ENCODE results near the gene MIEF1. TPM values are rescaled to one million over a fixed set of nuclear protein-coding genes. Genes with fewer than 3 reads are reported as not detected.

MIEF1 gene
- total and polyA plus RNA-seq, 2 experiments from 2014 or later: 13.2 to 40.1 TPM

DNA sequence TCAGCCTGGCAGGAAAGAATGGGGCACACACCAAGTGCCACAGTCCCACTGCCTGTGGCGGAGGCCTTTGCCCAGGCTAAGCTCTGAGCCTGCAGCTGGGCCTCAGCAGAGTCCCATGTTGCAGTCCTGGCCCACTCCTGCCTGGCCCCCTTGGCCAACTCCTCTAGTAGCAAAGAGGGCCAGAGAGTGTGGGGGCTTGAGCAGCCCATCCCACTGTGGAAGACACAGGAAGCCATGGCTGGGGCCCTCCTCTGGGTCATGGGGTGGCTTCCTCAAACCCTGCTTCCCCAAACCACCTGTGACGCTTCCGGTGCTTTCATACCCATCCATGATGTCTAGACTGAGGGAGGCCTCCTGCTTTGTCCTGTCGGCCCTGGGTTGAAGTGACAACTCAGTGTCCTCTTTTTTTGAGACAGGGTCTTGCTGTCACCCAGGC lies 24.7 kb downstream of the MIEF1 start:
- Mint-ChIP-seq H3K4me1 (peaks cover 61% of the 10 kb centered on the region), H3K4me3 (no peak overlapping the region), H3K36me3 (ENCODE audit: low read depth) (peaks cover 76% of the 10 kb centered on the region), H3K27me3 (ENCODE audit: insufficient read depth, low read depth, poor library complexity) (peaks cover 46% of the 10 kb centered on the region), H3K27ac (no peak overlapping the region), H3K9me3 (peaks cover 8% of the 10 kb centered on the region; the same call in 2 of the 3 replicates)
- H3K36me3 ChIP-seq (ENCODE audit: insufficient read depth): peaks cover 24% of the 10 kb centered on the region
- DNase-seq (ENCODE audit: low spot score) (no peak), ATAC-seq (no peak)
- H3K79me2 ChIP-seq (replicated peaks; ENCODE audit: insufficient read depth): peaks cover 29% of the 10 kb centered on the region
- H3F3A ChIP-seq (replicated peaks; ENCODE audit: low read depth): peaks cover 63% of the 10 kb centered on the region
- no peak for TF ChIP-seq STAT1 (IDR thresholded peaks at IDR 0.05; ENCODE audit: unreplicated experiment)
- no peak for TF ChIP-seq REST (IDR thresholded peaks at IDR 0.05; ENCODE audit: unreplicated experiment)
- no peaks in the 10 kb centered on the region for H3K27me3 ChIP-seq (ENCODE audit: insufficient read depth)
- H3K27ac ChIP-seq (ENCODE audit: low read depth): no peak overlapping the region
- H3K9me2 ChIP-seq (ENCODE audit: insufficient read depth): no peaks in the 10 kb centered on the region
- no peak overlapping the region for H2AFZ ChIP-seq
- no peak overlapping the region for H3K4me3 ChIP-seq
- H4K20me1 ChIP-seq (replicated peaks; ENCODE audit: insufficient read depth): peaks cover 45% of the 10 kb centered on the region
- H3K4me2 ChIP-seq: no peak overlapping the region
- peaks cover 44% of the 10 kb centered on the region for H3K4me1 ChIP-seq (ENCODE audit: insufficient read depth)

- H3K4me1 Mint-ChIP-seq: peaks cover 57% of the 10 kb centered on the region
- H4K20me1 ChIP-seq (replicated peaks; ENCODE audit: insufficient read depth): peaks cover 41% of the 10 kb centered on the region
- H3K27ac ChIP-seq (ENCODE audit: low read depth): 0 out of 2 replicates have a peak overlapping the region, but pooled peaks have one; percentile 14
- TF ChIP-seq EZH2 (IDR thresholded peaks at IDR 0.05; ENCODE audit: low read depth, unreplicated experiment) (no peak), POLR2AphosphoS5 (IDR thresholded peaks at IDR 0.05; ENCODE audit: low read depth) (no peak), REST (IDR thresholded peaks at IDR 0.05; ENCODE audit: unreplicated experiment) (no peak), CREB1 (CRISPR knock-in tag; IDR thresholded peaks at IDR 0.05; ENCODE audit: low read depth) (no peak), STAT1 (IDR thresholded peaks at IDR 0.05; ENCODE audit: unreplicated experiment) (no peak), ZNF114 (CRISPR knock-in tag; IDR thresholded peaks at IDR 0.05) (no peak), ZNF462 (CRISPR knock-in tag; IDR thresholded peaks at IDR 0.05) (no peak), EZH2phosphoT487 (IDR thresholded peaks at IDR 0.05; ENCODE audit: unreplicated experiment) (no peak)
Measured at GRCh38 chr22:39527481-39527961, 25.4 kb downstream of the MIEF1 start.

More at GRCh38 chr22:39527481-39527961, 25.4 kb downstream of the MIEF1 start:
- Histone ChIP-seq H3F3A (replicated peaks; ENCODE audit: low read depth) (peaks cover 59% of the 10 kb centered on the region), H3K9me2 (ENCODE audit: insufficient read depth) (no peaks in the 10 kb centered on the region), H3K79me2 (replicated peaks; ENCODE audit: insufficient read depth) (peaks cover 26% of the 10 kb centered on the region), H3K4me1 (ENCODE audit: insufficient read depth) (peaks cover 38% of the 10 kb centered on the region), H3K36me3 (ENCODE audit: insufficient read depth) (peaks cover 16% of the 10 kb centered on the region), H3K4me2 (no peak overlapping the region; the same call in 1 of the 2 replicates), H3K27me3 (ENCODE audit: insufficient read depth) (no peaks in the 10 kb centered on the region), H2AFZ (no peak overlapping the region), H3K4me3 (no peak overlapping the region)
- no peak for ATAC-seq
- no peak overlapping the region for H3K27ac Mint-ChIP-seq
- H3K27me3 Mint-ChIP-seq (ENCODE audit: insufficient read depth, low read depth, poor library complexity): peaks cover 41% of the 10 kb centered on the region
- H3K4me3 Mint-ChIP-seq: no peak overlapping the region
- peaks cover 2% of the 10 kb centered on the region; the same call in 2 of the 3 replicates for H3K9me3 Mint-ChIP-seq
- peaks cover 68% of the 10 kb centered on the region for H3K36me3 Mint-ChIP-seq (ENCODE audit: low read depth)
- DNase-seq (ENCODE audit: low spot score): peak; percentile 51

Measured in GM23338 (cell line).